ENCODE data around the gene AFAP1.

The AFAP1 gene

DNA sequence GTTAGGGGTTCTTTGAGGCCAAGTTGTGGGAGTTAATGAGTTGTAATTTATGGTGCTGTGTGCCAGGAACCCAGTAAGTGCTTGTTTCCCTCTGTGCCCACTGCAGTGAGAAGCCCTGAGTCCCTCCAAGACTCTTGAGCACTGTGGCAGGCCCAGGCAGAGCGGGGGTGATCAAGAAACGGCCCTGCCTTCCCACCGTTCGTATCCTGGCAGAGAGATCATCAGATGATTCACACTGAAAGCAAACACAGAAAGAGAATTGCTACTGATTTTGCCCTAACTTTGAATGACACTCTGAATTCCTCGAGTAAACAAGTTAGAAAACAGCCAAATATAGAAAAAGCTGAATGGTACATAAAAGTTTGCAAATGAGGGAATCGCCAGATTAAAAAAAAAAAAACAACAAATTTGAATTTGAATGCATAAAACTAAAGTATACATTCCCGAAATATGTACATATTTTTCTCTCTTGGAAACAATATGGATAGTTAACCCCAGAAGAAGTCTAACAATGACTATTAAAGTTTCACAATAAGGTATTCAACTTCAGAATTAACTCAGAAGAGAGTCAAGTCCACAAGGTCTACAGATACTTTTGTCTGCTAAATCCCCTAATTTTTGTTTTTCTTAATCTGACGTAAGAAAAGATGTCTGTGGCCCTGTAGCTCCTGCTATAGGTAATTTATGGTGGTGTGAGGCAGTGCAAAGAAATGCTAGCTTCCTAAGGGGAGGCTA, 71.8 kb downstream of the AFAP1 start:
- H3K4me1 ChIP-seq (ENCODE audit: control insufficient read depth, insufficient read depth, low read length): peaks cover 6% of the 10 kb centered on the region
- H3K27me3 ChIP-seq (ENCODE audit: control insufficient read depth, insufficient read depth, low read length, poor library complexity, severe bottlenecking): no peaks in the 10 kb centered on the region
- H3K27ac ChIP-seq (ENCODE audit: insufficient read depth, low read depth, low read length, poor library complexity, severe bottlenecking): no peak overlapping the region
- peaks cover 8% of the 10 kb centered on the region for H3K36me3 ChIP-seq (ENCODE audit: control insufficient read depth, insufficient read depth, low read length)
- no peaks in the 10 kb centered on the region for H3K9me3 ChIP-seq (ENCODE audit: control insufficient read depth, low read length)
- 89 to 92% methylated on average over 7 to 8 of the region's 8 CpGs for WGBS, 2 experiments
- H3K4me3 ChIP-seq (ENCODE audit: insufficient read depth, low read depth, low read length): no peak overlapping the region

DNA sequence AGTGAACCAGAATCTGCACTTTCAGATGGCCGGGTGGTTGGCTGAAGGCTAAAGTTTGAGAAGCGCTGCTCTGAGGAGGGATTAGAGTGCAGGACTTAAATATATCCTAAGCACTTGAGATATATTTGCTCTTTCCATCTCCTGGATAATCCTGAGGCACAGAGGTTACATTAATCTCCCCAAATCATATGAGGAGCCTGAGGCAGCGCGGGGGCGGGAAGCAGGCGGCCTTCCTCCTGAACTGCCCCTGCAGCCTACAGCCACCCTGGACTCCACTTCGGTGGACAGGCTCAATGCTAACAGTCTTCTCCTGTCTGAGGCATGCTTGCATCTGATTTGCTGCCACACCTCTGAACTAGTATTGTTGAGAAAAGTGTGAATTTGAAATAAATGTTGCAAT, 72.5 kb downstream of the AFAP1 start:
- H3K36me3 ChIP-seq (ENCODE audit: control insufficient read depth, insufficient read depth, low read length): peaks cover 8% of the 10 kb centered on the region
- H3K27me3 ChIP-seq (ENCODE audit: control insufficient read depth, insufficient read depth, low read length, poor library complexity, severe bottlenecking): no peaks in the 10 kb centered on the region
- H3K4me3 ChIP-seq (ENCODE audit: insufficient read depth, low read depth, low read length): no peak overlapping the region
- H3K27ac ChIP-seq (ENCODE audit: insufficient read depth, low read depth, low read length, poor library complexity, severe bottlenecking): no peak overlapping the region
- WGBS, 2 experiments: 90 to 93% methylated on average over 6 to 7 of the region's 7 CpGs
- no peaks in the 10 kb centered on the region for H3K9me3 ChIP-seq (ENCODE audit: control insufficient read depth, low read length)
- peaks cover 11% of the 10 kb centered on the region for H3K4me1 ChIP-seq (ENCODE audit: control insufficient read depth, insufficient read depth, low read length)

DNA sequence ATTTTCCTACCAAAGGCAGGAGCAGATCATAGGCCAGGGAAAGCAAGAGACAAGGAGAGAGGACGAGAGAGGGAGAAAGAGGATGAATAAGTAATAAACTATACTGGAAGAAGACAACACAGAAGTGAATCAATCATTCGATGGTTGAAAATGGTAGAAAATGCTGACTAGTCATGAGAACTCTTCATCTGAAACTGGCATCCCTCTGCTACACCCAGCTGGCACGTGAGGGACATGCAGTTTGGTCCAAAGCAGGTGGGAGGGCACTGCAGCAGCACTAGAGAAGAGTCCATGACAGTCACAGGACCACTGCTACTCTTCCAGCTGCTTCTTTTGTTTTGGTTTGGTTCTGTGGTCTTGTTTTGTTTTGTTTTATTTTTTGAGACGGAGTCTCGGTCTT, 74.1 kb downstream of the AFAP1 start:
- H3K4me3 ChIP-seq (ENCODE audit: insufficient read depth, low read depth, low read length): no peak overlapping the region
- no peak overlapping the region for H3K27ac ChIP-seq (ENCODE audit: insufficient read depth, low read depth, low read length, poor library complexity, severe bottlenecking)
- no peaks in the 10 kb centered on the region for H3K36me3 ChIP-seq (ENCODE audit: control insufficient read depth, insufficient read depth, low read length)
- H3K4me1 ChIP-seq (ENCODE audit: control insufficient read depth, insufficient read depth, low read length): peaks cover 20% of the 10 kb centered on the region
- H3K27me3 ChIP-seq (ENCODE audit: control insufficient read depth, insufficient read depth, low read length, poor library complexity, severe bottlenecking): no peaks in the 10 kb centered on the region
- H3K9me3 ChIP-seq (ENCODE audit: control insufficient read depth, low read length): no peaks in the 10 kb centered on the region
- WGBS, 2 experiments: 90 to 98% methylated on average over 5 of the region's 5 CpGs

DNA sequence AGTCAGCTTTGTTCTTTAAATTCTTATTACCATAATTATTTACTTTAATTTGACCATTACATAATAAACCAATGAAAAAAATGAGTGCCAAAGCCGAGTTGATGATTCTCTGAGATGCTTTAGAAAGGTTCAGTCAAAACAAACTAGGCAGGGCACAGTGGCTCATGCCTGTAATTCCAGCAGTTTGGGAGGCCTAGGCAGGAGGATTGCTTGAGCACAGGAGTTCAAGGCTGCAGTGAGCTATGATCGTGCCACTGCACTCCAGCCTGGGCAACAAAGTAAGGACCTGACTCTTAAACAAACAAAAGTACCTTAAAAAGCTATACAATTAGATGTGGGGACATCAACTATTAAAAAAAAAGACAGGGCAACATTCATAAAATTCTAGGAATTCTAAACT, 75.0 kb downstream of the AFAP1 start:
- H3K4me1 ChIP-seq (ENCODE audit: control insufficient read depth, insufficient read depth, low read length): peaks cover 20% of the 10 kb centered on the region
- 88 to 93% methylated on average over 2 of the region's 2 CpGs for WGBS, 2 experiments
- no peaks in the 10 kb centered on the region for H3K36me3 ChIP-seq (ENCODE audit: control insufficient read depth, insufficient read depth, low read length)
- H3K9me3 ChIP-seq (ENCODE audit: control insufficient read depth, low read length): no peaks in the 10 kb centered on the region
- no peak overlapping the region for H3K27ac ChIP-seq (ENCODE audit: insufficient read depth, low read depth, low read length, poor library complexity, severe bottlenecking)
- H3K27me3 ChIP-seq (ENCODE audit: control insufficient read depth, insufficient read depth, low read length, poor library complexity, severe bottlenecking): no peaks in the 10 kb centered on the region
- H3K4me3 ChIP-seq (ENCODE audit: insufficient read depth, low read depth, low read length): no peak overlapping the region

DNA sequence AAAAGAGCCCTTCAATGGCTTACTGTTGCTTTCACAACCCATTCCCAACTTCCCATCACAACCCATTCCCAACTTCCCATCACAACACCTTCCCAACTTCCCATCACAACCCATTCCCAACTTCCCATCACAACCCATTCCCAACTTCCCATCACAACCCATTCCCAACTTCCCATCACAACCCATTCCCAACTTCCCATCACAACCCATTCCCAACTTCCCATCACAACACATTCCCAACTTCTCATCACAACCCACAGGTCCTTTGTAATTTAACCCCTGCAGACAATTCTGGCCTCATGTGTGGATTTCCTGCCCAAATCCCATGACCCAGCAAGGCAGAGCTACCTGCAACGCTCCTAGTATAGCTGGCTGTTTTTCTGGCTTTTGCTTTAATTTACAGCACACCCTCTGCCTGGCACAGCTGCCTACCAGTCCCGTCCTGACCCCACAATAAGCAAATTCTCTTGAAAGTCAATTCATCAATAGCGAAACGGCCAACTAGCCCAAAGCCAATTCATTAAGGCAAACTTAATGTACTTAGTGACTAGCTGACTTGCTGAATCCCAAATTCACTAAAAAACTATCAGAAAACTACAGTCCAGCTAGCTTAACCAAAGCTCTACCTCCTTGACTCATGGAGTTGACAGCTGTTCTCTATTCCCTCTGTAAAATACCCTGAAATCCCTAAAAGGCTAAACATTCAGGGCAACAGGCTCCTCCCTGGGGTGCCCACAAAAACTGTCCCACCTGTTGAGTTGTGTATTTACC, 75.6 kb downstream of the AFAP1 start:
- 91% methylated on average over 4 of the region's 4 CpGs for WGBS, 2 experiments
- H3K4me3 ChIP-seq (ENCODE audit: insufficient read depth, low read depth, low read length): no peak overlapping the region
- no peaks in the 10 kb centered on the region for H3K9me3 ChIP-seq (ENCODE audit: control insufficient read depth, low read length)
- H3K36me3 ChIP-seq (ENCODE audit: control insufficient read depth, insufficient read depth, low read length): no peaks in the 10 kb centered on the region
- no peaks in the 10 kb centered on the region for H3K27me3 ChIP-seq (ENCODE audit: control insufficient read depth, insufficient read depth, low read length, poor library complexity, severe bottlenecking)
- peaks cover 20% of the 10 kb centered on the region for H3K4me1 ChIP-seq (ENCODE audit: control insufficient read depth, insufficient read depth, low read length)
- no peak overlapping the region for H3K27ac ChIP-seq (ENCODE audit: insufficient read depth, low read depth, low read length, poor library complexity, severe bottlenecking)

DNA sequence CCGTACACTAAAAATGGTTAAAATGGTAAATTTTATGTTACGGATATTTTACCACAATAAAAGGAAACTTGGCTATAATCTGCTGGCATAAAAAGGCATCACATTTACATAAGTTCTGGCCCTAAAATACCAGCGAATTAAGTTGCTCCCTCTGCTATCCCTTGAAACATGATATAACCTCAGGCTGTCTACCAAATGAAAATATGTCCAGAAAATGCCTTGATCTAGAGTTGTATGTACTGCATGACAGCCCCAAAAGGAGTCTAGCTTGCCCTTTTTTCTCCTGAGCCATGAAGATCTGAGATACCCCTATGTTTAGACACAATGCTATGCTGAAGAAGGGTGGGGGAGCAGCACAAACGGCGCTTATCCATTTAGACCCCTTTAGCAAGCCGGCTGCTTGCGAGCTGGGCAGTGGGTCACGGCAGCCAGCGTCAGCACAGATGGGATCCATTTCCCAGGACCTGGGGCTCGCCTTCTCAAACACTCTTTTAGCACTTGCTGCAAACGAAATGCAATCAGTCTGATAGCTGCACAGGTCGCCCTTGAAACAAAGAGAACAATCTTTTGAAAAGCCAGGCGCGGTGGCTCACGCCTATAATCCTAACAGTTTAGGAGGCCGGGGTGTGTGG, 77.0 kb downstream of the AFAP1 start:
- H3K27me3 ChIP-seq (ENCODE audit: control insufficient read depth, insufficient read depth, low read length, poor library complexity, severe bottlenecking): no peaks in the 10 kb centered on the region

DNA sequence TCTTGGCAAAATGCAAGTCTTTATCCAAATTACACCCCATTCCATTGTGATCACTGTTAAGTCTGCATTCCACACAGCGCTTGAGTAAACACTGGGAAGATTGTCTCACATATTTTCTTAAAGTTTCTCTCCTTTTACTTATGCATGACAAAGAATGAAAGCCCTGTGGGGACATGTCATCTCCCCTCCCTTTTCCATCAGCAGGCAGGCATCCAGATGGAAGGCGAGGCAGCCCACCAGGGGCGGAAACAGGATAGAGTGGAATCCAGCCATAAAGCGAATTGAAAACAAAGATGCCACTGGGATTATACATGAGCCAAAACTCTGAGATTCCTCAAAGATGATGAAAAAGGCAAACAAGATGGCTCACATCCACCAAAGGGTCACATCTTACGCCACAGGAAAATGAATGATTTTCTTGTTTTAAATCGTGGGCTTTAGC, 78.2 kb downstream of the AFAP1 start:
- Histone ChIP-seq H3K4me3 (ENCODE audit: insufficient read depth, low read depth, low read length) (no peak overlapping the region), H3K36me3 (ENCODE audit: control insufficient read depth, insufficient read depth, low read length) (no peaks in the 10 kb centered on the region), H3K27ac (ENCODE audit: insufficient read depth, low read depth, low read length, poor library complexity, severe bottlenecking) (no peak overlapping the region), H3K9me3 (ENCODE audit: control insufficient read depth, low read length) (no peaks in the 10 kb centered on the region), H3K4me1 (ENCODE audit: control insufficient read depth, insufficient read depth, low read length) (peaks cover 20% of the 10 kb centered on the region), H3K27me3 (ENCODE audit: control insufficient read depth, insufficient read depth, low read length, poor library complexity, severe bottlenecking) (no peaks in the 10 kb centered on the region)
- WGBS, 2 experiments: 32 to 34% methylated on average over 6 of the region's 6 CpGs

More for the DNA sequence above, 77.0 kb downstream of the AFAP1 start:
- peaks cover 20% of the 10 kb centered on the region for H3K4me1 ChIP-seq (ENCODE audit: control insufficient read depth, insufficient read depth, low read length)
- H3K36me3 ChIP-seq (ENCODE audit: control insufficient read depth, insufficient read depth, low read length): no peaks in the 10 kb centered on the region
- H3K27ac ChIP-seq (ENCODE audit: insufficient read depth, low read depth, low read length, poor library complexity, severe bottlenecking): no peak overlapping the region
- WGBS, 2 experiments: 75 to 76% methylated on average over 15 to 16 of the region's 16 CpGs
- no peak overlapping the region for H3K4me3 ChIP-seq (ENCODE audit: insufficient read depth, low read depth, low read length)
- H3K9me3 ChIP-seq (ENCODE audit: control insufficient read depth, low read length): no peaks in the 10 kb centered on the region

DNA sequence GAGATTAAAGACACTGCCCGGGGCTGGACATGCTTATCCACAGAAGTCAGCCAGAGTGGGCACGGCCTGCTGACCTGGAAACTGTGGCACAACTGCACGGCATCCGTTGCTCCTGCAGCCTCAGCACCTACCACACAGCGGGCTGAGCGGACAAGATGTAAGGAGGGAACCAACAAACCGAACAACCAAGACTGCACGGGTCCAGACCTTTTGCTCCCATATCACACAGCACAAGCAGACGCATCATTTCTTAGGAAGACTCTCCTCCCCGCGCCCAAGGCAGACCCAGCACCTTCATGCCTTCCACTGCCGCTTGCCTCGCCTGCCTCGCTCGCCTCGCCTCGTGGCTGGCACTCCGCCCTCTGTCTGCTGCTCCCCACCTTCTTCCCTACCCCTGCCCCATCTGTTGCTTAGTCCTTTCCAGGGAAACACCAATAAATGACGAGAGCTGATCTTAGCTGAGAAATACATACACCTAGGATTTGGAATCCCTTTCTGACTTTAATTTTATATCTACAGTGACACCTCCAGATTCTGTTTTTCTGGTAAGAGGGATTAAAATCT, 79.0 kb downstream of the AFAP1 start:
- Histone ChIP-seq H3K27me3 (ENCODE audit: control insufficient read depth, insufficient read depth, low read length, poor library complexity, severe bottlenecking) (no peaks in the 10 kb centered on the region), H3K4me3 (ENCODE audit: insufficient read depth, low read depth, low read length) (no peak overlapping the region), H3K27ac (ENCODE audit: insufficient read depth, low read depth, low read length, poor library complexity, severe bottlenecking) (no peak overlapping the region), H3K4me1 (ENCODE audit: control insufficient read depth, insufficient read depth, low read length) (peaks cover 20% of the 10 kb centered on the region), H3K9me3 (ENCODE audit: control insufficient read depth, low read length) (no peaks in the 10 kb centered on the region), H3K36me3 (ENCODE audit: control insufficient read depth, insufficient read depth, low read length) (no peaks in the 10 kb centered on the region)
- WGBS, 2 experiments: 82 to 83% methylated on average over 19 of the region's 19 CpGs

DNA sequence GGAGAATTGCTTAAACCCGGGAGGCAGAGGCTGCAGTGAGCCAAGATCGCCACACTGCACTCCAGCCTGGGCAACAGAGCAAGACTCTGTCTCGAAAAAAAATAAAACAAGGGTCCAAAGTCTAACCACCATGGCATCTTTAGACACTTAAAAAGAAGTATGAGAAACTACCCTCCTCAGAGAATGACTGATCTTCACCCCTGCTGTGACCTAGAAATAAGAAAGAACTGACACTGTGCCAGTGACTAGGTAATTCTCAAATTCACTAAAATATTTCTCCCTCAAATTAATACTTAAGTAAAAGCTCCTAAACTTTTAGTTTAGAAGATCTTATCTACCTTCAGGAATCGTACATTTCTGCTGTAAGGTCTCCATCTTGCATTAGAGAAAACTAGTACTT, 80.3 kb downstream of the AFAP1 start:
- H3K27me3 ChIP-seq (ENCODE audit: control insufficient read depth, insufficient read depth, low read length, poor library complexity, severe bottlenecking): no peaks in the 10 kb centered on the region
- peaks cover 20% of the 10 kb centered on the region for H3K4me1 ChIP-seq (ENCODE audit: control insufficient read depth, insufficient read depth, low read length)
- no peak overlapping the region for H3K4me3 ChIP-seq (ENCODE audit: insufficient read depth, low read depth, low read length)
- H3K9me3 ChIP-seq (ENCODE audit: control insufficient read depth, low read length): no peaks in the 10 kb centered on the region
- H3K36me3 ChIP-seq (ENCODE audit: control insufficient read depth, insufficient read depth, low read length): no peaks in the 10 kb centered on the region
- 68 to 71% methylated on average over 4 of the region's 4 CpGs for WGBS, 2 experiments
- no peak overlapping the region for H3K27ac ChIP-seq (ENCODE audit: insufficient read depth, low read depth, low read length, poor library complexity, severe bottlenecking)

DNA sequence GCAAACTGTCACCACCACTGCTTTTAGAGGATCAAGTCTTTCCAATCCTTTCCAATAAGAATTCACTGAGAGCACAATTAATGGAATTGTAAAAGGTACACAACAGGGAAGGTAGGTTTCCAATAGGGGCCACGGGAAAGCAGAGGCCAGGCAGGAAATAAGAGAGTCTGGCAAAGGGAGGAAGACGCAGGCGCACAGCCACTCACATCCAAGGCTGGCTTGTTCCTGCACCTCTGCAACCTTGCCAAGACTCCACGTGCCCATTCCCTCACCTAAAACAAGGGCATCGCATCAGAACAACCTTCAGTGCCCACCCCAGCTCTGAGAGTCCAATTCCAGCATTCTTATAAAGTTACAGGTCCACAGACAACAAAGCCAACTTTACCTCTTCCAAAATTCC, 81.2 kb downstream of the AFAP1 start:
- no peak overlapping the region for H3K27ac ChIP-seq (ENCODE audit: insufficient read depth, low read depth, low read length, poor library complexity, severe bottlenecking)
- no peaks in the 10 kb centered on the region for H3K27me3 ChIP-seq (ENCODE audit: control insufficient read depth, insufficient read depth, low read length, poor library complexity, severe bottlenecking)
- no peaks in the 10 kb centered on the region for H3K36me3 ChIP-seq (ENCODE audit: control insufficient read depth, insufficient read depth, low read length)
- H3K9me3 ChIP-seq (ENCODE audit: control insufficient read depth, low read length): no peaks in the 10 kb centered on the region
- WGBS, 2 experiments: 81 to 84% methylated on average over 5 of the region's 5 CpGs
- H3K4me3 ChIP-seq (ENCODE audit: insufficient read depth, low read depth, low read length): no peak overlapping the region
- H3K4me1 ChIP-seq (ENCODE audit: control insufficient read depth, insufficient read depth, low read length): peaks cover 20% of the 10 kb centered on the region

Data from ectodermal cell (in vitro differentiated cells).